GM12878 (cell line): ENCODE data around the gene BHLHA9.

Source experiments
- ASH2L ChIP-seq: fragments of 300-600, 200-600 bp; sonication (generic); IDR thresholded peaks from 2 replicates; pipeline ENCODE4 v1.6.1; 2017; ENCODE audit warnings: low read depth, mild to moderate bottlenecking, borderline replicate concordance
- BACH1 ChIP-seq: fragments of 450-650 bp; IDR thresholded peaks from 2 replicates; pipeline ENCODE4 v1.6.1; 2017; ENCODE audit warnings: mild to moderate bottlenecking, borderline replicate concordance
- BHLHE40 ChIP-seq, 2 experiments: fragments of 450-650 bp in 1 of 2; IDR thresholded peaks; 2 replicates each; pipeline ENCODE4 v1.6.1; 2011 to 2017; ENCODE audit warnings: low read depth in 2 of 2, borderline replicate concordance in 1 of 2, improper control_type of control experiment in 1 of 2, low read length in 1 of 2, mild to moderate bottlenecking in 1 of 2
- GABPA ChIP-seq: IDR thresholded peaks from 2 replicates; pipeline ENCODE4 v1.6.1; 2014; ENCODE audit warnings: antibody characterized with exemption, low read depth, mild to moderate bottlenecking, inconsistent platforms
- POLR2A ChIP-seq: IDR thresholded peaks from 2 replicates; pipeline ENCODE4 v1.6.1; 2011; ENCODE audit warnings: low read depth, mild to moderate bottlenecking, low read length
- SMAD5 ChIP-seq: IDR thresholded peaks from 2 replicates; pipeline ENCODE4 v1.6.1; 2016; ENCODE audit warnings: antibody characterized with exemption, low read depth
- ZNF24 ChIP-seq: fragments of 450-650 bp; IDR thresholded peaks from 2 replicates; pipeline ENCODE4 v1.6.1; 2017; ENCODE audit warnings: antibody characterized with exemption, mild to moderate bottlenecking
- TF ChIP-seq, protein P1 (sequence below), 3 experiments: IDR thresholded peaks in 2 of 3; conservative IDR thresholded peaks in 1 of 3; 2 replicates each; pipeline ENCODE4 v1.5.1; 2011; ENCODE audit warnings: low read depth in 3 of 3, low read length in 3 of 3, mild to moderate bottlenecking in 3 of 3, control low read depth in 2 of 3, moderate library complexity in 2 of 3, inconsistent platforms in 1 of 3, mixed read lengths in 1 of 3; ENCODE audit not compliant: control insufficient read depth in 2 of 3, insufficient read depth in 1 of 3; ENCODE audit errors: extremely low read depth in 1 of 3
- TF ChIP-seq, protein P2 (sequence below): IDR thresholded peaks from 2 replicates; pipeline ENCODE4 v1.6.1; 2012; ENCODE audit warnings: low read depth, low read length, improper control_type of control experiment

DNA sequence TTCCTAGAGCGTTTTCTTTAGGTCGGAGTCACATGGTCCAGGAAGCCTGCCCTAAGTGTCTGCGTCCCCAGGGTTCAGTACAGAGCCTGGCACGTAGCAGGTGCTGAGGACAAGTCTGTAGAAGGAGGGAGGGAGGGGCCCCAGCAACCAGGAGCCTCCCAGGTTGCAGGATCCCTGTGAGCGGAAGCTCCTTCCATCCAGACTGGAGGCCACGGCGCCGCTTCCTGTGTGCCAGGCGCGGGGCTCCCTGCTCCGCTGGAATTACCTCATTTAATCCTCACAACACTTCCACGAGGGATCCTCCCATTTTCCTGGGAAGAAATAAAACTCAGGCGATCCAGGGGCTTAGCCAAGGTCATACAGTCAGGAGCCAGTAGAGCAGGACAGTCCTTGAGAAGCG, 31.3 kb downstream of the BHLHA9 start:
- TF ChIP-seq GABPA, result no peak
- TF ChIP-seq, protein P1, sequence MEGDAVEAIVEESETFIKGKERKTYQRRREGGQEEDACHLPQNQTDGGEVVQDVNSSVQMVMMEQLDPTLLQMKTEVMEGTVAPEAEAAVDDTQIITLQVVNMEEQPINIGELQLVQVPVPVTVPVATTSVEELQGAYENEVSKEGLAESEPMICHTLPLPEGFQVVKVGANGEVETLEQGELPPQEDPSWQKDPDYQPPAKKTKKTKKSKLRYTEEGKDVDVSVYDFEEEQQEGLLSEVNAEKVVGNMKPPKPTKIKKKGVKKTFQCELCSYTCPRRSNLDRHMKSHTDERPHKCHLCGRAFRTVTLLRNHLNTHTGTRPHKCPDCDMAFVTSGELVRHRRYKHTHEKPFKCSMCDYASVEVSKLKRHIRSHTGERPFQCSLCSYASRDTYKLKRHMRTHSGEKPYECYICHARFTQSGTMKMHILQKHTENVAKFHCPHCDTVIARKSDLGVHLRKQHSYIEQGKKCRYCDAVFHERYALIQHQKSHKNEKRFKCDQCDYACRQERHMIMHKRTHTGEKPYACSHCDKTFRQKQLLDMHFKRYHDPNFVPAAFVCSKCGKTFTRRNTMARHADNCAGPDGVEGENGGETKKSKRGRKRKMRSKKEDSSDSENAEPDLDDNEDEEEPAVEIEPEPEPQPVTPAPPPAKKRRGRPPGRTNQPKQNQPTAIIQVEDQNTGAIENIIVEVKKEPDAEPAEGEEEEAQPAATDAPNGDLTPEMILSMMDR (IDR thresholded peaks at IDR 0.05 in 2 of 3, conservative IDR thresholded peaks at IDR 0.05 in 1 of 3; ENCODE audit: control insufficient read depth in 2 of 3, extremely low read depth in 1 of 3, insufficient read depth in 1 of 3, low read depth in 3 of 3, low read length in 3 of 3), result no peak
- no peak for TF ChIP-seq BACH1
- TF ChIP-seq SMAD5, result no peak
- TF ChIP-seq ZNF24, result no peak
- TF ChIP-seq ASH2L, result no peak
- TF ChIP-seq, protein P2, sequence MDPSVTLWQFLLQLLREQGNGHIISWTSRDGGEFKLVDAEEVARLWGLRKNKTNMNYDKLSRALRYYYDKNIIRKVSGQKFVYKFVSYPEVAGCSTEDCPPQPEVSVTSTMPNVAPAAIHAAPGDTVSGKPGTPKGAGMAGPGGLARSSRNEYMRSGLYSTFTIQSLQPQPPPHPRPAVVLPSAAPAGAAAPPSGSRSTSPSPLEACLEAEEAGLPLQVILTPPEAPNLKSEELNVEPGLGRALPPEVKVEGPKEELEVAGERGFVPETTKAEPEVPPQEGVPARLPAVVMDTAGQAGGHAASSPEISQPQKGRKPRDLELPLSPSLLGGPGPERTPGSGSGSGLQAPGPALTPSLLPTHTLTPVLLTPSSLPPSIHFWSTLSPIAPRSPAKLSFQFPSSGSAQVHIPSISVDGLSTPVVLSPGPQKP, result no peak
- no peak for TF ChIP-seq POLR2A
- TF ChIP-seq BHLHE40 (IDR thresholded peaks at IDR 0.05; ENCODE audit: borderline replicate concordance in 1 of 2, low read depth in 2 of 2, low read length in 1 of 2), result no peak
